H1 (cell line): Measurements from ENCODE around the gene TAX1BP1.

ENCODE experiments used
- EGR1 ChIP-seq: IDR thresholded peaks from 2 replicates; pipeline ENCODE4 v1.6.1; 2011; ENCODE audit warnings: low read depth, low read length, borderline replicate concordance
- EZH2 ChIP-seq: fragments of 200-600 bp; sonication (generic); IDR thresholded peaks from 2 replicates; pipeline ENCODE4 v1.7.1; 2012; ENCODE audit warnings: low read depth, mild to moderate bottlenecking, moderate library complexity, low read length, inconsistent platforms; ENCODE audit not compliant: severe bottlenecking
- HDAC2 ChIP-seq, 2 experiments: fragments of 300-600 bp in 1 of 2; sonication (generic) in 1 of 2; IDR thresholded peaks; 2 replicates each; pipeline ENCODE4 v1.6.1; 2011 to 2012; ENCODE audit warnings: low read depth in 2 of 2, low read length in 2 of 2, mild to moderate bottlenecking in 2 of 2, moderate library complexity in 2 of 2, borderline replicate concordance in 1 of 2, inconsistent platforms in 1 of 2
- NANOG ChIP-seq: IDR thresholded peaks from 2 replicates; pipeline ENCODE4 v1.6.1; 2011; ENCODE audit warnings: low read length, low read depth, mild to moderate bottlenecking, inconsistent platforms; ENCODE audit not compliant: insufficient read depth, poor library complexity, severe bottlenecking
- POLR2A ChIP-seq, 2 experiments: IDR thresholded peaks; 1 replicate in 1 of 2; 2 replicates in 1 of 2; pipeline ENCODE4 v1.6.1; 2011; ENCODE audit warnings: low read depth in 2 of 2, low read length in 2 of 2, mild to moderate bottlenecking in 2 of 2; ENCODE audit errors: control extremely low read depth in 1 of 2
- POLR2AphosphoS5 ChIP-seq: IDR thresholded peaks from 2 replicates; pipeline ENCODE4 v1.6.1; 2011; ENCODE audit warnings: low read depth, low read length
- TAF1 ChIP-seq: IDR thresholded peaks from 2 replicates; pipeline ENCODE4 v1.6.1; 2011; ENCODE audit warnings: mild to moderate bottlenecking, low read depth, low read length
- YY1 ChIP-seq: IDR thresholded peaks from 2 replicates; pipeline ENCODE4 v1.6.1; 2011; ENCODE audit warnings: low read depth, mild to moderate bottlenecking, low read length
- TF ChIP-seq, protein P1 (sequence below), 3 experiments: IDR thresholded peaks; 1 replicate in 2 of 3; 2 replicates in 1 of 3; pipeline versions ENCODE4 v1.5.1 to v1.6.1; 2011; ENCODE audit warnings: low read length in 3 of 3, mild to moderate bottlenecking in 3 of 3, inconsistent platforms in 2 of 3, low read depth in 1 of 3, moderate library complexity in 1 of 3; ENCODE audit not compliant: insufficient read depth in 1 of 3; ENCODE audit errors: control extremely low read depth in 1 of 3

DNA sequence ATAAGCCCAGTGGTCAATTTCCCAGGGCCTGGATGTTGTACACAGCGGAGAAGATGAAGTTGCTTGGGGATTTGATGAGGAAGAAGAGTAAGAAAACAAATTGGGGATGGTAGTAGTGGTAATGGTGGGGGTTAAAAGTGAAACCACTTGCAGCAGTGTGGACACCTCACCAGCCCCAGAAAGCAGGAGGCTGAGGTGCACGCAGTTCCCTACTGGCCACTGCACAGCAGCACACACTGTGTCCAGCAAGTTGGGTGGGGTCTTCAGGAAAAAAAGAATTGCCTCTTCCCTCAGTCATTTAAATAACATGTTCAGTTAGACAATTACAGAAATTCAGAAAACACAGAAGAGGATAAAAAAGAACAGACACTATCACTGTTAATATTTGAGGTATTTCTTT is 96.6 kb downstream of the TAX1BP1 start:
- TF ChIP-seq, protein P1, sequence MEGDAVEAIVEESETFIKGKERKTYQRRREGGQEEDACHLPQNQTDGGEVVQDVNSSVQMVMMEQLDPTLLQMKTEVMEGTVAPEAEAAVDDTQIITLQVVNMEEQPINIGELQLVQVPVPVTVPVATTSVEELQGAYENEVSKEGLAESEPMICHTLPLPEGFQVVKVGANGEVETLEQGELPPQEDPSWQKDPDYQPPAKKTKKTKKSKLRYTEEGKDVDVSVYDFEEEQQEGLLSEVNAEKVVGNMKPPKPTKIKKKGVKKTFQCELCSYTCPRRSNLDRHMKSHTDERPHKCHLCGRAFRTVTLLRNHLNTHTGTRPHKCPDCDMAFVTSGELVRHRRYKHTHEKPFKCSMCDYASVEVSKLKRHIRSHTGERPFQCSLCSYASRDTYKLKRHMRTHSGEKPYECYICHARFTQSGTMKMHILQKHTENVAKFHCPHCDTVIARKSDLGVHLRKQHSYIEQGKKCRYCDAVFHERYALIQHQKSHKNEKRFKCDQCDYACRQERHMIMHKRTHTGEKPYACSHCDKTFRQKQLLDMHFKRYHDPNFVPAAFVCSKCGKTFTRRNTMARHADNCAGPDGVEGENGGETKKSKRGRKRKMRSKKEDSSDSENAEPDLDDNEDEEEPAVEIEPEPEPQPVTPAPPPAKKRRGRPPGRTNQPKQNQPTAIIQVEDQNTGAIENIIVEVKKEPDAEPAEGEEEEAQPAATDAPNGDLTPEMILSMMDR (IDR thresholded peaks at IDR 0.05; ENCODE audit: control extremely low read depth in 1 of 3, insufficient read depth in 1 of 3, low read depth in 1 of 3, low read length in 3 of 3): no peak
- TF ChIP-seq EZH2 (no peak), POLR2AphosphoS5 (no peak), TAF1 (no peak), HDAC2 (IDR thresholded peaks at IDR 0.05; ENCODE audit: borderline replicate concordance in 1 of 2, low read depth in 2 of 2, low read length in 2 of 2) (no peak), EGR1 (no peak), YY1 (no peak), POLR2A (IDR thresholded peaks at IDR 0.05; ENCODE audit: control extremely low read depth in 1 of 2, low read depth in 2 of 2, low read length in 2 of 2) (no peak), NANOG (no peak)
